Amniotic stem cell (primary cell): Measurements from ENCODE around the gene TMEM245.

ENCODE experiments used
- DNase-seq: peaks from one replicate; lab custom pipeline; 2025; lab: John Stamatoyannopoulos, UW

TMEM245 gene

DNA sequence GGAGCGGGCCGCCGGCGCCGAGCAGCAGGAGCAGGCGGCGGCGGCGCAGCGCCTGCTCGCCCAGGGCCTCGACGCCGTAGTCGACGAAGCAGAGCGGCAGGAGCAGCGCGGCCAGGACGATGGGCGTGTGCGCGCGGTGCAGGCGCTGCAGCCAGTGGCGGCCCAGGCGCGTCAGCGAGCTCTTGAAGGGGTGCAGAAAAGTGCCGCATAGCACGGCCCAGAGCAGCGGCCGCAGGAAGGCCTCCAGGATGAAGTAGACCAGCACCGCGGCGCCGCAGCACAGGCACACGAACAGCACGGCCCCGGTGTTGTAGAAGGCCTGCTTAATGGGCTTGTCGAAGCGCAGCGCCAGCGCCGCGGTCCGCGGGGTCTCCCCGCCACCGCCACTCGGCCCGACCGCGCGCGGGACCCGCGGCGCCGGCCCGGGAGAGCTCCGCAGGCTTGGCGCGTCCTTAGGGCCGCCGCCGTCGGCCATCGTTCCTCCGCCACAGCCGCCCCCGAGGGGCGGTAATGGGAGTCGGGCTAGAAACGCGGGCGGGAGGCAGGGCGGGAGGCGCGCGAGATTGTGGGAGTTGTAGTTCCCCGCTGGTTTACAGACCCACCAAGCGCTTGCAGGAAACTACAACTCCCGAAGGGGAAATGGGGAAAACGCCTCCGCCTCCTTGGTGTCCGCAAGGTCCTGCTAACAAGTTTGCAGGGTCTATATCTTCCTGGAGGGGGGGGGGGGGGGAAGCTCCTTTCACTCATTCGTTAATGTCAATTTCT is at the start of gene TMEM245:
TMEM245 (minus strand) TSS at position 509 of the 765 bp plus-strand sequence; CDS start at position 475, 34 bp downstream.
- peak; percentile 98 for DNase-seq

DNA sequence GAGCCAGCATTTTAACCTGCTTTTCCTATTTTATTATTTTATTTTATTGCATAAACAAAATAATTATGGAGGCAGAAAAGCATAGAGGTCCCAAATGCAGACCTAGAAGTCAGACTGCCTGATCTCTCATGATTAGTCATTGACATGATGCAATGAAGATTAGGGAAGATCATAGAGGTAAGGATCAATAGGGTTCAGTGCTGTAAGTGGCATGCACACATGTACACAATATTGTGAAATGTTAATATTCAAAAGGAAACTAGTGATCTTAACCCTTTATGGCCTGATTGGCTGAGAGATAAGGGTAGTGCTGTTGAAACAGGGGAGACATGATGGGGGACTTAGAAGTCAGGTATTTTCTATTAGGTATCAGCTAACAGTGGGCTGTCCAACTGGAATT is 48.4 kb upstream of the TMEM245 start:
- DNase-seq = no peak

DNA sequence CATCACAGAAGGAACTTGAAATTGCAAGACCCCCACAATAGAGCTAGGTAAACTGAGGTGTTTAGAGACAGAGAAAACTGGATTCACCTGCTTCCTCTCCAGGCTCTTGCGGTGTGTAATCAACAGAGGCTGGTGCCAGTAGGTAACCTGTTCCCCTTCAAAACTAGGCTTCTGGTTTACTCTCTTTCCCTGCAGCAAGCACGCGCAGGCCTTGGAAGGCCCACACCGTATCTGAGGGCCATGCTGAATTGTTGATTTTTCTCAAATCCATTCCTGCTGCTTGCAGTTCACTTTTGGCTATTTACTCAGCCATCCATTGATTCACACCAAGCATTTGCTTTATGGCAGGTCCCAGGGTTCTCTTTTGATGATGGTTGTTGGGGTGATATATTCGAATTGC is 48.0 kb upstream of the TMEM245 start:
- DNase-seq = no peak

DNA sequence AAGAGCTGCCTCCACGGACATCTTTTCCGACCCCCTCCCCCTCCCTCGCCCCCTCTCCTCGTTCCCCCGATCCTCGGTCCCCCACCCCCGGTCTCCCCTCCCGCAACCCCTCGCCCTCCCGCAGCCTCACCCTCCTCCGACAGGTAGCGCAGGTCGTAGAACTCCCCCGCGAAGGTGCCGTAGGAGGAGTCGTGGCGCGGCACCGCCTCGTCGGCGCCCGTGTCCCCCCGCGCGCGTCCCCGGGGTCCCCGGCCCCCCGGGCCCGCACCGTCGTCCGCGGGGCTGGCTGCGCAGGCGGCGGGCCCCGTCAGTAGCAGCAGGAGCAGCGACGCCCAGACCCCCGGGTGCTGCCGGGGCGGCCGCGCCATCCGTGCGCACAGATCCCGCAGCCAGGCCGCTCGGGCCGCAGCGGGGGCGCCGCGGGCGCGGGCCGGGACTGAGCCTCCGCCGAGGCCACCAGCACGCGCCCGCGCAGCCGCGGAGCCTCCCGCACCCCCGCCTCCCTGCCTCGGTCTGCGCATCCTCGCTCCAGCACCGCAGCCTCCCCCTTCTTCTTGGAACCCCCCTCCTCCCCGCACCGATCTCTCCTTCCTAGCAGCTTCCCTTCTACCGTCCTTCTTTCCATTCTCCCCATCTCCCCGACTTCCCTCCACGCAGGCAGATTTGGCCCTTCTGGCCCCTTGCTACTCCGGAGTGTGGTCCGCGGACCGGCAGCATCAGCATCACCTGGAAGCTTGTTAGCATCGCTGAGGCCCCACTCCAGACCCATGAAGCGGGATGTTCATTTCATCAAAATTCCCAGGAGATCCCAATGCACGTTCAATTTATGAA is 47.2 kb upstream of the TMEM245 start, which contains the start of gene FRRS1L:
FRRS1L (minus strand) TSS at position 479 of the 831 bp plus-strand sequence; CDS start at position 368, 111 bp downstream.
- DNase-seq = no peak

DNA sequence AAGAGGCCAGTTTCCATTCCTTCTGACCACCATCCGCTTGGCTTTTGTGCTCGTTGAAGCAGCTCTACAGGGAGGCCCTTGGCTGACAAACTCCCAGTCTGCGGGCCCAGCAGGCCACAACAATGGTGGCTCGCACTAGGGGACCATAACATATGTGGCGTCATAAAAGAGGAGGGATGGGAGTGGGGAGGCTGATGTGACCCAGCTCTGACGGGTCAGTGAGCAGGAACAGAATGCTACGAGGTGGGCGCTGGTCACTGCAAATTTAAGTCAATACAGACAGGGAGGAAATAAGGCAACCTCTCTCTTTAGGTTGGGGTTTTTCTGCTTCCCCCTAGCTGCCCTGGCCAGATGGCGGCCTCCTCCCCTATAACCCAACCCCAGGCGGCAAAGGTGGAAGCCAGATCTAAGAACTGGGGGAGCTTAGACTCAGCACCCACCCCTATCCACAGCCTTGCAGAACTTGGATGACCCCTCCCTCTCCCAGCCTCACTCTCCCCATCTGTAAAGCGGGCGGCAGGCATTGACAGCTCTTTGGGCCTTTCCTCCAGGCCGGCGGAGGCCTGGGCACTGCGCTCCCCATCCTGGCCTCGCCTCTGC is 46.5 kb upstream of the TMEM245 start:
- DNase-seq = no peak

DNA sequence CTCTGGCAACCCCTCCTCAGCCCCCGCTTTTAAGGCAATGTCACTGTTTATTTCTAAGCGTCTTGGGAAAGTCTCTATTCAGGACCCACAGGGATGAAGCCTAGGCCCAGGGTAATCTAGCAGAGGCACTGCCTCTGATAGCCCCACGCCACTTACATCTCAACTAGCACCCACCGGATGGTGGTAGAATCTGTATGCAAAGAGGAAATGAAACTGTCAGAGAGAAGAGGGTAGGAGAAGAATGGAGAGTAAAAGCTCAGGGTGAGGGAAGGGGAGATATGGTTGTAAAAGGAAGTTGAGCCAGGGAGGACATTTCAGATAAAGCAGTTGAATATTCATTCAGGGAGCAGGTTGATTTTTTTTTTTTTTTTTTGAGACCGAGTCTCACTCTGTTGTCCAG is 44.3 kb upstream of the TMEM245 start:
- no peak for DNase-seq

DNA sequence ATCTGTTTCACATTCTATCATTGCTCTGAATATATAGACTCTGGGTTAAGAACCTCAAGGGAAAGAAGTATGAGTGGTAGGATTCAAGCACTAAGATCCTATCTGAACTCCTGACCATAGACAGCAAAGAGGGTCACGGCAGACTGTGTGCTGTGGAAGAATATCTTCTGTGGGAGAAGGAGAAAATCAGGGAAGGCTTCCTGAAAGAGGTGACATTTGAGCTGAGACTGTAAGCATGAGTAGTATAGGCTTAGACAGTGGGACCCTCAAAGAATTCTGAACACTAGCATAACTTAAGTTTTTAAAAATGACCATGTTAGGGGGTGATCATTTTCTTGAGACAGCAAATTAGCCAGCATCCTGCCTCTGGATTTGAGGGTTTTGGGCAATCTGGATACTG is 43.4 kb upstream of the TMEM245 start:
- DNase-seq = no peak

DNA sequence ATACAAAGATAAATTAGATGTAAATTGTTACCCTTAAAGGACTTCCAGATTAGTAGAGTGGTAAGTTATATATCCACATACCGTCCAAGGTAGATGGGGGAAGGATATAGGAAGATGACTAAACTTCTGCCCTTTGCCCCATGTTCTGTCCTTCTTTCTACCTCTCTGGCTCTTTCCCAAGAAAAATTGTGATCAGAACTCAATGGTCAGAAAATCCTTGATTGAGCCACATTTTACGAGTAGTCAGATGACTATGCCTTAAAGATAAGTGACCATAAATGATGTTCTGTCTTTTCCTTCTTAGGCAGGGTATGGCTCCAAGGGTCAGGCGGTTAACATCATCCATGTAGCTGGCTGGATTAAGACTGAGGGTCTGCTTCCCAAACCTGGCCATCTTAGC is 42.9 kb upstream of the TMEM245 start:
- no peak for DNase-seq

DNA sequence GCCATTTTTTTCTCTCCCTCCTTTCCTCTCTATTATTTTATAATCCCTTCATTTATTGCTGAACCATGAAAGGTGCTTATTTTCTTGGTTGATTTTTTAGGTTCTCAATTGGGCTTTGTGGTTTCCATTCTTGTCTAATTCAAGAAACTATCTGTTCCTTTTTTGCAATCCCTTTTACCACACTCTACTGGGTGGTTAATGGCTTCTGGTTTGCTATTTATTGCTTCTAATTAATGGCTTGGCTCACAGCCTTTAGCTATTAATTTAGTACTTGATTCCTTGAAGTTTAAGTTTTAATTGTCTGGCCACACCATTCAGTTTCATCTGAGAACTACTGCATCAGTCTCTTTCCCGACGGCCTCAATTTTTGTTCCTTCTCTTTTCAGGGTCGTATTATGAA is 41.7 kb upstream of the TMEM245 start:
- no peak for DNase-seq

DNA sequence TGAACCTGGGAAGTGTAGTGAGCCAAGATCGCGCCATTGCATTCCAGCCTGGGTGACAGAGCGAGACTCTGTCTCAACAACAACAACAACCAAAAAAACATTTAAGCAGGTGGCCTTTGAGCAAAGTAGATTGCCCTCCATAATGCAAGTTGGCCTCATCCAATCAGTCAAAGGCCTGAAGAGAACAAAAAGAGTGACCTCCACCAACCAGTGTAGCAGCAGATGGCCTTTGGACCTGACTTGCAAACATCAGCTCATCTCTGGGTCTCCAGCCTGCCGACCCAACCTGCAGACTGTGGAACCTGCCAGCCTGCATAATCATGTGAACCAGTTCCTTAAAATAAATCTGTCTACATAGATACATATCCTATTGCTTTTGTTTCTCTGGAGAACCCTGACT is 39.8 kb upstream of the TMEM245 start:
- DNase-seq = no peak

DNA sequence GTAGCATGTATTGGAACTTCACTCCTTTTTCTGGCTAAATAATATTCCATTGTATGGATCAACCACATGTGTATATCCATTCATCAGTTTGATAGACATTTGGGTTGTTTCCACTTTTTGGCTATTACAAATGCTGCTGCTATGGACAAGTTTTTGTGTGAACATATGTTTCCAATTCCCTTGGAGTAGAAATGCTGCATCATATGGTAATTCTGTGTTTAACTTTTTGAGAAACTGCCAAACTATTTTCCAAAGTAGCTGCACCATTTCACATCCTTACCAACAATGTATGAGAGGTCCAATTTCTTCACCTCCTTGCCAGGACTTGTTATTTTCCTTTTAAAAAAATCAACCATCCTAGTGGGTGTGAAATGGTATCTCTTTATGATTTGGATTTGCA is 38.9 kb upstream of the TMEM245 start:
- DNase-seq = no peak

DNA sequence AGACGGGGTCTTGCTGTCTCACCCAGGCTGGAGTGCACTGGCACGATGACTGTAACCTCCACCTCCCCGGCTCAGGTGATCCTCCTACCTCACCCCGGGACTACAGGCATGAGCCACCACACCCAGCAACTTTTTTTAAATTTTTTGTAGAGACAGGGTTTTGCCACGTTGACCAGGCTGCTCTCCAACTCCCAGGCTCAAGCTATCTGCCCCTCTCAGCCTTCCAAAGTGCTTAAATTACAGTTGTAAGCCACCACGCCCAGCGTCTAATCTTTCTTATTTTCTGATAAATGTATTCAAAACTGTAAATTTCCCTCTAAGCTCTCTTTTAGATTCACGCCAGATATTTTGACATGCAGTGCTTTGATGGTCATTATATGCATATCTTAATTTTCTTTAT is 37.0 kb upstream of the TMEM245 start:
- no peak for DNase-seq

DNA sequence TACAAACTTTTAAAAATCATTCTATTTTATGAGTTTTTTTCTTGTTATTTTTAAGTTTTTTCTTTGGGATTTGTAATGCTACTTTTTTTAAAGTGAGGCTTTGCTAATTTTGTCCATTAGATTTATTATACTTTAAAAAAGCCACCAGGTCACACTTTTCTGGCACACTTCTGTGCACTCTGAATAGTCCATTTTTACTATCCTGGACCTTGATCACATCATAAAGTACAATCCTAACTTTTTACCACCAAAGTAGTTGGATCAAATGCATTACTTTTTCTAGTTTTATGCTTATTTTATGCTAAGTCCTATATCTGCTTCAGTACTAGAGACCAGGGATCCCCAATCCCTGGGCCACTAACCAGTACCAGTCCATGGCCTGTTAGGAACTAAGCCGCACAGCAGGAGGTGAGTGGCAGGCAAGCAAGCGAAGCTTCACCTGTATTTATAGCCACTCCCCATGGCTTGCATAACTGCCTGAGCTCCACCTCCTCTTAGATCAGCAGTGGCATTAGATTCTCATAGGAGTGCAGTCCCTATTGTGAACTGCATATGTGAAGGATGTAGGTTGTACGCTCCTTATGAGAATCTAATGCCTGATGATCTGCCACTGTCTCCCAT is 31.3 kb upstream of the TMEM245 start:
- no peak for DNase-seq

DNA sequence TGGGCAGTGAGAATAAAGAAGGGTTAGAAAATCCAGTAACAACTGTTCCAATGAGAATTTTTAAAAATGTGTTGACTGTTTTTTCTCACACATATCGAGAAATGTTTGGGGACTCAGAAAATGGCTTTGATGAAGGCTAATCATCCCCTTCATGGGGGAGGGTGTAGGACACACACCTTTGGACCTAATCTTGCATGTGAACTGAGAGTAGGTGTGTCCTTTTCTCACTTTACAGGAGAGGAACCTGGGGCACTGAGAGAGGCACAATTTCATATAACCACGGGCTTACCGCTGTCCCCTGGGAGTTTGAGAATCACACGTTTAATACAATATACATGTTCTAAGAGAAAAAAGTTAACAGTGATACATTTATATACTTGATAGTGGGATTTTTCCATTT is 30.0 kb upstream of the TMEM245 start:
- DNase-seq = no peak

DNA sequence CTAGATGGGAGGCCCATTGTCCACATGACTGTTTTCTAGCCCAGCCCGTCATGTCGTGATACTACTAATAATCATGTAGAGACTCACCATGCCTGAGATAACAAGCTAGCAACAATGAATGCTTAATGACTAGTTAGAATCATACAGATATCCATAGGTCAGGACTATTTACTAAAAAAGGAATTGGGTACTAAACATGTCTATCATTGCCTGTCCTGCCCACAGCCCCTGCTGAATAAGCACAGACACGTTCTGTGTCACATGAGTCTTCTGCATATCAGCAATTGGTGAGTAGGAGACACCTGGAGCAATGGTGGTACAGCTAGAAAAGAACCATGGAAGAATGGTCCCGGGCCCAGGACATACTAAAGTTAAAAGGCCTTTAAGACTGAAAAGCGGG is 29.3 kb upstream of the TMEM245 start:
- DNase-seq = no peak

DNA sequence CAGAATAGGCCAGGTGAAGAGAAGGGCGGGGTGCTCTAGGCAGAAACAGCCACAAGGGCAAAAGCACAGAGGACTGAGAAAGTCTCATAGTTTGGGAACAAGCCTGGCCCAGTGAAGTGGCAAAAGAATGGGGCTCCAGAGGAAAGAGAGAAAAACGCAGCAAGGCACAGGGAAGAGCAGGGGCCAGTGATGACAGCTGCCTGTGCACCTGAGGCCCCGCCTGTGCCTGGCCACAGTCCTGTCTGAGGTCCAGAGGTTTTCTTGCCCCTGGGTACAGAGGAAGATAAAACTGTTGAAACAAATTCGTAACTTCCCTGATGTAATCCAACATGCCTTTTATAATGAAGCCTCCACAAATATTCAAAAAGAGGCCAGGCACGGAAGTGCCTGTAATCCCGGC is 25.3 kb upstream of the TMEM245 start:
- no peak for DNase-seq

DNA sequence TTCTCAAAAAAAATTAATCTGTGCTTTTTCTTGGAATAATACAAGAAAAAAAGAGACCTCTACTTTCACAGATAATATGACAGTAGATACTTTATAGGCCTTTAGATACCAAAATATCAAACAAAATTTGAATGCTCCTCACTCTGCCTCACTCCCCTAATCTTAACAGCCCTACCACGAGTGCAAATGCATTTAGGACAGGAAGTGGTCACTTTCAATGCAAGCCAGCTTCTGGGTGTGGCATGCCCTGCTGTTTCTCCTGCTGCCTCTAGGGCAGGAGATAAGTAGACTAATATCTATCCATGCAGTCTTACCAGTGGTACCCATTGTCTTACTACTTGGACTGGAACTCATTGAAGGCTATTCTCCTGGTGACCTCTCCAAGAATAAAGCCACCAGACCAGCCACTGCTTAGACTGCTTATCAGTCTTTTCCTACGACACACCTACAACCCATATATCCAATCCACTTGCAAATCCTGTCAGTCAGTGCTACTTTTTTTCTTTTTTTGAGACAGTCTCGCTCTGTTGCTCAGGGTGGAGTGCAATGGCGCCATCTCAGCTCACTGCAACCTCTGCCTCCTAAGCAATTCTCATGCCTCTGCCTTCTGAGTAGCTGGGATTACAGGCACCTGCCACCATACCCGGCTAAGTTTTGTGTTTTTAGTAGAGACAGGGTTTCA is 24.3 kb upstream of the TMEM245 start:
- DNase-seq = no peak

DNA sequence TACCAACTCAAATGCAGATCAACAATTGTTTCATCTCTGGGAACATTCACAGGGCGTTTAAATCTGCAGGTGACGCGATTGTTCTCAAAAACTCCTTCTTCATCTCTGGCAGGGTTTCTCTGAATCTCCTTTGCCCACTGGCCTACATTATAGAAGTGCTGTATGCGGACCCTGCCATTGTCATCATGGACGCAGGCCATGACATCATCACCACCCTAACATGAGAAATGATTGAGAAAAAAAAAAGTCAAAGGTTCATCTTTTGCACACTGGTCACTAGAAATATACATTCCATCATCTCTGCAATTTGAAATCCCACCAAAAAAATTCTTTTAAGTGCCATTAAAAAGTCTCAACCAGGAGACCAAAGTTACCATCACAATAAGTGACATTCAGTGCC is 21.6 kb upstream of the TMEM245 start:
- no peak for DNase-seq

DNA sequence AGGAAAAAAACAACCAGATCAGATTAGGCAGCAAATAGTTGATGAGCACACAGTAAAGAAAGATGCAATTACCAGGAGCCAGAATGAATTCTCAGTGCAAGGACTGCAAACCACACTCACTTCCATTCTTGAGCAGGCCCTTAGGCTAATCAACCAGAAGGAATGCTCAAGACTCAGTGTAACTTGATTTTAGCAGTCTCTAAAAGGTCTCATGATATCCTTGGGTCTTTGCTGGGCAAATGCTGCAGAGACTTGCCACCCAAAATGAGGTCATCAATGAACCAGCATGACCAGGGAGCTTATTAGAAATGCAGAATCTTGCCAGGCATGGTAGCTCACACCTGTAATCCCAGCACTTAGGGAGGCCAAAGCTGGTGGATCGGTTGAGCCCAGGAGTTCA is 20.1 kb upstream of the TMEM245 start:
- DNase-seq = no peak

DNA sequence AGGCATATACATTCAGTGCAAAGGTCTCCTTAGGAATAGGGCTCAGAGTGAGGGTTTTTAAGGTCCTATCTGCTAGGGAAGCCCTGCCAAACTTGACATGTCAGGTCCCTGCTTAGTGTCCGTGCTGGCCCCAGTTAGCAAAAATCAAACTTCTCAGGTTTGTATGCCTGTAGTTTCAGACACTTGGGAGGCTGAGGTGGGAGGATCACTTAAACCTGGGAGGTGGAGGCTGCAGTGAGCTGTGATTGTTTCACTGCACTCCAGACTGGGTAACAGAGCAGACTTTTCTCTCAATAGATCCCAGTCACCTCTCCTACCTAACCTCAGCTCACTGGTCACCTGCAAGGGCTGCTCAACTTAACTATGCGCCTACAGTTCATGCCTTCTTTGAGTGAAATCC is 18.7 kb upstream of the TMEM245 start:
- no peak for DNase-seq

DNA sequence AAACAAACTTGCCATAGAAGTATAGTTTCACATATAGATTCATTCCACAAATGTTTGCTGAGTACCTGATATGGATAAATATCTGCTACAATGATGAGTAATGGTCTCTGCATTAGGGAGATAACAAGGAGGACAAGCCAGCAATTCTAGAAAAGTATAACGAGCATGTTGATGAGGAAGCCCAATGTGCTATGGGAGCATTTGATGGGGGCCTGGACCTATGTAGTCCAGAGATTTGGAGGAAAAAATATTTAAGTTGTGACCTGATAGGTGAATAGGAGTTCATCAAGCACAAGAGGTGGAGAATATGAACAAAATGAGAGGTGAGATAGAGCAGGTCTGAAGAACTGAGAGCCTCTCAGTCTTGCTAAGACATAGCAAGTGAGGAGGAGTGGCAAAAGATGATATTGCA is 14.4 kb upstream of the TMEM245 start:
- DNase-seq = no peak

DNA sequence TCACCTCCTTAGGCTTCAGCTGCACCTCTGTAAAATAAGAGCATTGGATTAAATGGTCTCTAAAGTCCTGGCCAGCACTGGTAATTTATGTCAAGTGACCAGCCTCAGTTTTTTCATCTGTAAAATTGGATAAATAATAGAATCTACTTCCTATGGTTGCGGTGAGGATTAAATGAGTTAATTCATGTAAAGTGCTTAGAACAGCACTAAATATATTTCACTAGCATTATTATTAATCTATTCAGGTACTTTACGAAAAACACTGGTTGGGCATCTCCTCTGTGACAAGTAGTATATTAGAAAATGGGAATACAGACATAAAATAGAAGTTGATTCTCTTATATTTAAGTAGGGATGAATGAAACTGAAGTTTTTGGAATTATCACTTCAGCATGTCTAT is 13.8 kb upstream of the TMEM245 start:
- no peak for DNase-seq
